Subcutaneous adipose tissue (tissue), 4 donors: ENCODE results near the gene CPNE4. TPM values are rescaled to one million over a fixed set of nuclear protein-coding genes. Genes with fewer than 3 reads are reported as not detected.

ENCODE experiments used
- CTCF ChIP-seq: fragments of 450-650 bp; IDR thresholded peaks from one replicate; pipeline ENCODE4 v1.5.1; 2016; ENCODE audit warnings: low read depth, mild to moderate bottlenecking, control low read depth, antibody characterized with exemption, moderate library complexity
- total RNA-seq, 4 donors: library from RNA; depleted of rRNA; stranded (reverse); fragments of >200 nt; gene quantifications; one replicate each; pipeline ENCODE4 v1.1.0, GENCODE V29; 2016

Gene CPNE4
- total RNA-seq, 4 donors from 2014 or later, result not detected

DNA sequence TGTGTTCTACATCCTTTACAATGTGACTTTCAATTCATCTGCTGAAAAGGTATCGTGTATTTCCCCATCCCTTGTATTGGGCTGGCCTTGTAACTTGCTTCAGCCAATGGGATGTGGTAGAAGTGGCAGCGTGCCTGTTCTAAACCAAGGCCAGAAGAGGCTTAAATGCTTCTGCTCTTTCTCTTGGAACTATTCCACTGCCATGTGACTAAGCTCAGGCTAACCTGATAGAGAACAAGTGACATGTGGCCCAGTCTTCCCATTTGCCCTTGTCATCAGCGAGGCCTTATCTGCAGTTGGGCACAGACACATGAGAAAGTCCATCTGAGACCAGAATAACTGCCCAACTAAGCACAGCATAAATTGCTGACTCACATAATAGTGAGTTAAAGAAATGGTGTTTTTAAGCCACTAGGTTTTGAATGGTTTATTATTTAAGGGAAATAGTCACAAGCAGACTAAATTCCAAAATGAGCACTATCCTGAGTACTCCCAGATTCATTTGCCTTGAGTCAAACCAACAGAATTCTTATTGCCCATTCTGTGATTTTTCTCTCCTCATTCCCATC is 230.2 kb downstream of the CPNE4 start:
- no peak for TF ChIP-seq CTCF

DNA sequence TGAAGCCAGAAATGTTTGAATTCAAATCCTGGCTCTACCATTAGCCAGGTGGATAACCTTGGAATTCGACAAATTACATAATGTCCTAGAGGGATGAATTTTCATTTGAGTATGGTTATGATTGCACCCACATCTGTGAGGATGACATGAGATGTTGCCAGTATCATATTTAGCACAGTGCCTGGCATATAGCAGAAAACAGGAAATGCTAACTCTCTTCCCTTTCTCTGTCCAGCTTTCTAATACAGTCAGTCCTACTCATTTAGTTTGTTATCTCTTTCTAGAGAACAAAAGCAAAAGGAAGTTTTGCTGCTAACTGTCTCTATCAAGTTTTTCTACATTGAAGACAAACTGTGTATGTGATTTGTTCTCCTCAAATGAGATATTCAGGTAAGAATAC is 231.7 kb downstream of the CPNE4 start:
- TF ChIP-seq CTCF, result no peak

- TF ChIP-seq CTCF, result no peak
Observed at GRCh38 chr3:131802029-131802428, 232.8 kb downstream of the CPNE4 start.

DNA sequence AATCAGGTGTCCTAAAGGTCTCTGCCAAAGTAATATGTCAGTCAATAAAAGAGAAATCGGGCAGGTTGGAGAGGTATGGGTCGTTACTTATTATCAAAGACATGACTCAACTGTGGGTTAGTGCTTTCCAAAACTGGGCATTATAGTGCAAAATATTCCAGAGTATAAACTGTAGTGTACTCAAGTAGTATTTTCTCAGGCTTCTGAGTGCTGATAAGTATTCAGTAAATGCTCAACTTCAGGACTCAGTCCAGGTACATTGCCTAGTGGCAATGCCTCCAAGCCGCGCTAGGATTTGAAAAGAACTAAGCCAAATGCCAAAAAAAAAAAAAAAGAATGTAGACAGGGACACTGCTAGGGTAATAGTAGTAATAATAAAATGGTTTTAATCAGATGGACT is 233.2 kb downstream of the CPNE4 start:
- no peak for TF ChIP-seq CTCF

GRCh38 chr3:131797776-131798175 is 237.0 kb downstream of the CPNE4 start:
- no peak for TF ChIP-seq CTCF

DNA sequence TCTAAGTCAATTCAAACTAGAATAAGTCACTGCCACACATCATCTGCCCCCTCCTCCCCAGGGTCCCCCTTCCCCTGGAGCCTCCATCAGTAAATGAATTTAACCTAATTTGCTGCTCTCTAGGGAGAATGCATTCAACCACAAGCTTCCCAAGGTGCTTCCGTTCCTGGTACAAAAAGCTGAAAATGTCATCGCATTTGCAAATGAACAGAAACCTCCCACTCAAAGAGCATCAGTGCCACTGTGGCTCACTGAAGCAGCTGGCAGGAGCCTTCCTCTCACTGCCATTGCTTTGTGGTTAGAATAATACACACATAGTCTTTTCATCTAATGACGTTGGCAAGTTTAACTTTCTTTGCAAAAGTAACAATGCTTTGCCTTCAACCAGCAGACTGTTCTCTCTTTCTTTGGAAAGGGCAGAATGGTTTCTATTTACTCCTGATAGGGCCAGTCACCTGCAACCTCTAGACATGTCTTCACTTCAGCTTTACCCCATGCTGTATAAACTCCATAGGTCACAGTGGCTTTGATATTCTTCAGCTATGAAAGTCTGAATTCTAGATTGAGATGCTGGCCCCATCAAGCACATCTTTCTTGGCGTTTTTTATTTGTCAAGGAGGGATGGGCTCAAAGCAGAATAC is 238.1 kb downstream of the CPNE4 start:
- TF ChIP-seq CTCF, result no peak

DNA sequence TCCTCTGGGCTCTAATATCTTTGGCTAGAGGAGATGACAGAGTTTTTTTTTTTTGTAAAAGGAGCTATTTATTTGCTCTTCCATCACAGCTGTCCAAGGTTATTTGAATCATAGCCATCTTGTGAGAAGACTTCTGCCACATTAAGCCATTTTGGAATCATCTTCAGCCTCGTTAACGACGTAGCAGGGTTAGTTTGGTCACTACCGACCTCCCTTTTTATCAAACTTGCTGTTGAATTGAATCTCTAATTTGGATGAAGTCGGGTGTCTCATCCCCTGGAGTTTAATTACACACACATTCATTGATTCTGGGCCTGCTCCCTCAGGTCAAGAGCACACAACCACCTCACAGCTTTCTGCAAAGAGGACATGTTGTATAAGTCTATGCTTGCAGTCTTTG is 238.7 kb downstream of the CPNE4 start:
- TF ChIP-seq CTCF, result no peak
